PC-9 (cell line): Measurements from ENCODE around the gene LMOD3. TPM values are rescaled to one million over a fixed set of nuclear protein-coding genes. Genes with fewer than 3 reads are reported as not detected.

Experiments used
- BruUV-seq: library from RNA; stranded (reverse); fragments of 400-500 nt; replicated peaks from 2 replicates; lab custom pipeline; 2021; lab: Mats Ljungman, UMichigan
- CTCF ChIA-PET: fragments of 300-600 bp; sonication (Branson Sonifier 250); formaldehyde crosslinking; loops from one replicate; lab custom pipeline; 2022; ENCODE audit warnings: antibody characterized with exemption; lab: Charles Lee
- POLR2A ChIA-PET: fragments of 300-600 bp; sonication (Branson Sonifier 250); formaldehyde crosslinking; loops from one replicate; lab custom pipeline; 2022; ENCODE audit warnings: antibody characterized with exemption; ENCODE audit not compliant: unreplicated experiment; lab: Charles Lee
- DNase-seq, 2 experiments: peaks; one replicate each; pipeline versions ENCODE4 v3.0.0 to v3.0.0-alpha.2; 2015 to 2022; ENCODE audit warnings: mixed read lengths in 1 of 2
- H2AFZ ChIP-seq: fragments of 200-600 bp; sonication (generic); 2 replicates; pipeline ENCODE4 v1.8.1; 2017; ENCODE audit warnings: antibody characterized with exemption
- H3F3A ChIP-seq: fragments of 200-600 bp; sonication (generic); 2 replicates; pipeline ENCODE4 v1.8.1; 2017; ENCODE audit warnings: antibody characterized with exemption, mild to moderate bottlenecking, low read depth; ENCODE audit not compliant: insufficient read depth
- H3K27ac ChIP-seq: fragments of 200-600 bp; sonication (generic); 2 replicates; pipeline ENCODE4 v1.6.1; 2016; ENCODE audit warnings: mixed run types
- H3K27me3 ChIP-seq: fragments of 200-600 bp; sonication (generic); 2 replicates; pipeline ENCODE4 v1.6.1; 2016; ENCODE audit warnings: low read depth, mixed run types; ENCODE audit not compliant: insufficient read depth
- H3K36me3 ChIP-seq: fragments of 200-600 bp; sonication (generic); 2 replicates; pipeline ENCODE4 v1.6.1; 2016; ENCODE audit warnings: low read depth, mixed run types
- H3K4me1 ChIP-seq: fragments of 200-600 bp; sonication (generic); replicated peaks from 2 replicates; pipeline ENCODE4 v1.6.1; 2016; ENCODE audit warnings: mixed run types; ENCODE audit not compliant: insufficient read depth
- H3K4me2 ChIP-seq: fragments of 200-600 bp; sonication (generic); 2 replicates; pipeline ENCODE4 v1.6.1; 2017; ENCODE audit warnings: mixed run types
- H3K4me3 ChIP-seq: fragments of 200-600 bp; sonication (generic); 2 replicates; pipeline ENCODE4 v1.6.1; 2016; ENCODE audit warnings: mixed run types
- H3K79me2 ChIP-seq: fragments of 200-600 bp; sonication (generic); 2 replicates; pipeline ENCODE4 v1.6.1; 2017; ENCODE audit warnings: low read depth, mixed run types
- H3K9me2 ChIP-seq: fragments of 200-600 bp; sonication (generic); 2 replicates; pipeline ENCODE4 v1.8.1; 2017; ENCODE audit warnings: mild to moderate bottlenecking; ENCODE audit not compliant: insufficient read depth
- H3K9me3 ChIP-seq: fragments of 200-600 bp; sonication (generic); 2 replicates; pipeline ENCODE4 v1.8.1; 2016; ENCODE audit warnings: low read depth; ENCODE audit not compliant: insufficient read depth
- H4K20me1 ChIP-seq: fragments of 200-600 bp; sonication (generic); 2 replicates; pipeline ENCODE4 v1.8.1; 2017; ENCODE audit not compliant: insufficient read depth
- CTCF ChIP-seq: fragments of 200-600 bp; sonication (generic); conservative IDR thresholded peaks from 2 replicates; pipeline ENCODE4 v1.6.1; 2017; ENCODE audit warnings: mixed run types, antibody characterized with exemption, mild to moderate bottlenecking, moderate library complexity
- EZH2 ChIP-seq: fragments of 200-600 bp; sonication (generic); IDR thresholded peaks from 2 replicates; pipeline ENCODE4 v1.8.0; 2017; ENCODE audit warnings: antibody characterized with exemption, low read depth
- intact Hi-C: fragments of 100-400 bp; cut with micrococcal nuclease; formaldehyde crosslinking; loops from one replicate; pipeline ENCODE4 v1.10.0; 2022; ENCODE audit not compliant: unreplicated experiment
- total RNA-seq: library from RNA; stranded (reverse); gene quantifications from 2 replicates; pipeline ENCODE4 v1.2.3, GENCODE V29; 2021

LMOD3 gene
- total RNA-seq, 1 experiment from 2014 or later = not detected

- Histone ChIP-seq H3K27me3 (no peaks in the 10 kb centered on the region), H3K36me3 (no peaks in the 10 kb centered on the region), H2AFZ (no peak overlapping the region), H3K4me1 (peaks cover 71% of the 10 kb centered on the region), H3K9me2 (no peaks in the 10 kb centered on the region), H3K9me3 (no peaks in the 10 kb centered on the region), H3K4me2 (0 out of 2 replicates have a peak overlapping the region, but pooled peaks have one; percentile 99), H3K4me3 (no peak overlapping the region), H3K27ac (peak overlapping the region; percentile 94), H3K79me2 (peaks cover 41% of the 10 kb centered on the region), H4K20me1 (no peaks in the 10 kb centered on the region), H3F3A (peaks cover 39% of the 10 kb centered on the region)
- no peak for TF ChIP-seq CTCF
- no TSS peak for BruUV-seq
- intact Hi-C loops = loop anchor here (10.0 kb wide), 1 partner anchor 152 kb away; no protein-coding TSS in a partner anchor
- CTCF ChIA-PET = interaction anchor here (0.6 kb wide), 1 partner anchor 22 kb away, joined by 3 read pairs; no protein-coding TSS in a partner anchor
- DNase-seq = no peak
- POLR2A ChIA-PET = no interaction called here
These were observed 39.6 kb downstream of the LMOD3 start for GRCh38 chr3:69082805-69083204.

- no peak for TF ChIP-seq EZH2
- no peak for TF ChIP-seq CTCF
- intact Hi-C loops = loop anchor here (10.0 kb wide), 1 partner anchor 152 kb away; no protein-coding TSS in a partner anchor
- no peaks in the 10 kb centered on the region for H3K27me3 ChIP-seq
- no peak for DNase-seq
- H4K20me1 ChIP-seq = no peaks in the 10 kb centered on the region
- ChIA-PET POLR2A (no interaction called here), CTCF (no interaction called here)
- peaks cover 36% of the 10 kb centered on the region for H3F3A ChIP-seq
- peaks cover 41% of the 10 kb centered on the region for H3K79me2 ChIP-seq
- H3K9me3 ChIP-seq = no peaks in the 10 kb centered on the region
- peaks cover 66% of the 10 kb centered on the region for H3K4me1 ChIP-seq
- H2AFZ ChIP-seq = no peak overlapping the region
- H3K4me3 ChIP-seq = no peak overlapping the region
- H3K27ac ChIP-seq = peak overlapping the region; percentile 94; the same call in 1 of the 2 replicates
- no TSS peak for BruUV-seq
- H3K9me2 ChIP-seq = no peaks in the 10 kb centered on the region
- H3K36me3 ChIP-seq = no peaks in the 10 kb centered on the region
- peak overlapping the region; percentile 99; the same call in 1 of the 2 replicates for H3K4me2 ChIP-seq
These were observed 40.0 kb downstream of the LMOD3 start for GRCh38 chr3:69082361-69082760.

GRCh38 chr3:69081583-69082262 is 40.7 kb downstream of the LMOD3 start:
- peaks cover 39% of the 10 kb centered on the region for H3K79me2 ChIP-seq
- no peak overlapping the region for H3K4me3 ChIP-seq
- H3K4me2 ChIP-seq = peak overlapping the region; percentile 19; the same call in 1 of the 2 replicates
- H2AFZ ChIP-seq = no peak overlapping the region
- peak in 1 of 2 experiments; percentile 67 for DNase-seq
- BruUV-seq = no TSS peak
- H3F3A ChIP-seq = peaks cover 31% of the 10 kb centered on the region
- CTCF ChIA-PET = interaction anchor here (0.5 kb wide), 1 partner anchor 77 kb away, joined by 4 read pairs; no protein-coding TSS in a partner anchor
- H3K9me3 ChIP-seq = no peaks in the 10 kb centered on the region
- no peaks in the 10 kb centered on the region for H3K36me3 ChIP-seq
- peaks cover 60% of the 10 kb centered on the region for H3K4me1 ChIP-seq
- POLR2A ChIA-PET = interaction anchor here (0.7 kb wide), 1 partner anchor 61 kb away, joined by 7 read pairs; no protein-coding TSS in a partner anchor
- TF ChIP-seq EZH2 (no peak), CTCF (no peak)
- peak overlapping the region; percentile 94; the same call in 1 of the 2 replicates for H3K27ac ChIP-seq
- H4K20me1 ChIP-seq = no peaks in the 10 kb centered on the region
- intact Hi-C loops = loop anchor here (10.0 kb wide), 1 partner anchor 153 kb away; no protein-coding TSS in a partner anchor
- H3K9me2 ChIP-seq = no peaks in the 10 kb centered on the region
- H3K27me3 ChIP-seq = no peaks in the 10 kb centered on the region
